PC-3 (cell line): Measurements from ENCODE around the gene ZSCAN5A. TPM values are rescaled to one million over a fixed set of nuclear protein-coding genes. Genes with fewer than 3 reads are reported as not detected.
"Not testable (repeated sequence)": the region's sequence is repeated elsewhere in the genome, so short reads cannot be mapped to it uniquely, and the experiment has no call there.

Source experiments
- ATAC-seq: fragments of 200-7000 bp; cut with Tn5 transposase; 2 replicates; pipeline ENCODE4 v1.9.1; 2020; ENCODE audit warnings: mild to moderate bottlenecking, moderate library complexity
- BruUV-seq: library from RNA; stranded (reverse); fragments of 400-500 nt; replicated peaks from 2 replicates; lab custom pipeline; 2021; lab: Mats Ljungman, UMichigan
- CTCF ChIA-PET: fragments of 300-600 bp; sonication (Branson Sonifier 250); formaldehyde crosslinking; loops from one replicate; lab custom pipeline; 2022; ENCODE audit warnings: antibody characterized with exemption; lab: Charles Lee
- POLR2A ChIA-PET: fragments of 300-600 bp; sonication (Branson Sonifier 250); formaldehyde crosslinking; loops from one replicate; lab custom pipeline; 2022; ENCODE audit warnings: antibody characterized with exemption; ENCODE audit not compliant: unreplicated experiment; lab: Charles Lee
- DNase-seq: peaks from one replicate; pipeline ENCODE4 v3.0.0-alpha.2; 2015
- H2AFZ ChIP-seq: fragments of 300-600 bp; sonication (generic); 2 replicates; pipeline ENCODE4 v1.6.0; 2016; ENCODE audit warnings: antibody characterized with exemption, low read length
- H3F3A ChIP-seq: fragments of 300-600 bp; sonication (generic); one replicate; pipeline ENCODE4 v1.6.0; 2017; ENCODE audit warnings: antibody characterized with exemption, low read length, control low read depth, mild to moderate bottlenecking; ENCODE audit not compliant: unreplicated experiment
- H3K27ac ChIP-seq: fragments of 300-600 bp; sonication (generic); 2 replicates; pipeline ENCODE4 v1.5.1; 2016; ENCODE audit warnings: mild to moderate bottlenecking, low read length
- H3K27me3 ChIP-seq: fragments of 300-600 bp; sonication (generic); 2 replicates; pipeline ENCODE4 v1.6.1; 2016; ENCODE audit warnings: low read length, mixed read lengths
- H3K36me3 ChIP-seq: fragments of 300-600 bp; sonication (generic); 2 replicates; pipeline ENCODE4 v1.6.1; 2016; ENCODE audit warnings: low read depth, mixed run types, low read length, mixed read lengths
- H3K4me1 ChIP-seq: fragments of 300-600 bp; sonication (generic); 2 replicates; pipeline ENCODE4 v1.5.1; 2016; ENCODE audit warnings: low read length; ENCODE audit not compliant: insufficient read depth
- H3K4me2 ChIP-seq: fragments of 300-600 bp; sonication (generic); 2 replicates; pipeline ENCODE4 v1.6.0; 2016; ENCODE audit warnings: low read length
- H3K4me3 ChIP-seq: fragments of 300-600 bp; sonication (generic); 2 replicates; pipeline ENCODE4 v1.5.1; 2016; ENCODE audit warnings: mild to moderate bottlenecking, low read length, mixed read lengths
- H3K79me2 ChIP-seq: fragments of 300-600 bp; sonication (generic); 2 replicates; pipeline ENCODE4 v1.6.1; 2017; ENCODE audit warnings: low read length, mixed read lengths
- H3K9ac ChIP-seq: fragments of 300-600 bp; sonication (generic); 2 replicates; pipeline ENCODE4 v1.6.0; 2016; ENCODE audit warnings: mild to moderate bottlenecking, low read length
- H3K9me2 ChIP-seq: fragments of 300-600 bp; sonication (generic); replicated peaks from 2 replicates; pipeline ENCODE4 v1.6.1; 2016; ENCODE audit warnings: mixed run types, low read length, mixed read lengths
- H3K9me3 ChIP-seq: fragments of 300-600 bp; sonication (generic); 2 replicates; pipeline ENCODE4 v1.6.1; 2016; ENCODE audit warnings: low read length, mixed read lengths
- H4K20me1 ChIP-seq: fragments of 300-600 bp; sonication (generic); 2 replicates; pipeline ENCODE4 v1.6.1; 2016; ENCODE audit warnings: low read length, mixed read lengths
- EZH2 ChIP-seq: fragments of 300-600 bp; sonication (generic); IDR thresholded peaks from one replicate; pipeline ENCODE4 v1.6.1; 2017; ENCODE audit warnings: antibody characterized with exemption, mild to moderate bottlenecking, low read length; ENCODE audit not compliant: unreplicated experiment
- EZH2phosphoT487 ChIP-seq: fragments of 300-600 bp; sonication (generic); IDR thresholded peaks from 2 replicates; pipeline ENCODE4 v1.6.1; 2018; ENCODE audit warnings: mild to moderate bottlenecking, antibody characterized with exemption, low read length, borderline replicate concordance
- intact Hi-C: fragments of 100-400 bp; cut with micrococcal nuclease; formaldehyde crosslinking; loops from 2 replicates; pipeline ENCODE4 v1.9.0; 2023
- total RNA-seq: library from RNA; depleted of rRNA; stranded (reverse); fragments of >200 nt; gene quantifications from 2 replicates; pipeline ENCODE4 v1.2.3, GENCODE V29; 2014
- TF ChIP-seq, protein P1 (sequence below): fragments of 300-600 bp; sonication (generic); conservative IDR thresholded peaks from 2 replicates; pipeline ENCODE4 v1.5.1; 2017; ENCODE audit warnings: antibody characterized with exemption, low read depth, mild to moderate bottlenecking, low read length

ZSCAN5A gene
- total RNA-seq, 1 experiment from 2014 or later: 23.7 TPM

GRCh38 chr19:56341948-56342347 lies 27.3 kb upstream of the ZSCAN5A start:
- no peak for TF ChIP-seq EZH2phosphoT487
- no peak for TF ChIP-seq EZH2
- TF ChIP-seq, protein P1, sequence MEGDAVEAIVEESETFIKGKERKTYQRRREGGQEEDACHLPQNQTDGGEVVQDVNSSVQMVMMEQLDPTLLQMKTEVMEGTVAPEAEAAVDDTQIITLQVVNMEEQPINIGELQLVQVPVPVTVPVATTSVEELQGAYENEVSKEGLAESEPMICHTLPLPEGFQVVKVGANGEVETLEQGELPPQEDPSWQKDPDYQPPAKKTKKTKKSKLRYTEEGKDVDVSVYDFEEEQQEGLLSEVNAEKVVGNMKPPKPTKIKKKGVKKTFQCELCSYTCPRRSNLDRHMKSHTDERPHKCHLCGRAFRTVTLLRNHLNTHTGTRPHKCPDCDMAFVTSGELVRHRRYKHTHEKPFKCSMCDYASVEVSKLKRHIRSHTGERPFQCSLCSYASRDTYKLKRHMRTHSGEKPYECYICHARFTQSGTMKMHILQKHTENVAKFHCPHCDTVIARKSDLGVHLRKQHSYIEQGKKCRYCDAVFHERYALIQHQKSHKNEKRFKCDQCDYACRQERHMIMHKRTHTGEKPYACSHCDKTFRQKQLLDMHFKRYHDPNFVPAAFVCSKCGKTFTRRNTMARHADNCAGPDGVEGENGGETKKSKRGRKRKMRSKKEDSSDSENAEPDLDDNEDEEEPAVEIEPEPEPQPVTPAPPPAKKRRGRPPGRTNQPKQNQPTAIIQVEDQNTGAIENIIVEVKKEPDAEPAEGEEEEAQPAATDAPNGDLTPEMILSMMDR: no peak
- Histone ChIP-seq H3K36me3 (no peaks in the 10 kb centered on the region), H3K27me3 (no peaks in the 10 kb centered on the region), H4K20me1 (no peaks in the 10 kb centered on the region), H3K4me2 (no peak overlapping the region), H3K9me2 (no peaks in the 10 kb centered on the region), H3K4me3 (no peak overlapping the region), H2AFZ (no peak overlapping the region), H3K9ac (no peak overlapping the region), H3K79me2 (no peaks in the 10 kb centered on the region), H3F3A (no peaks in the 10 kb centered on the region), H3K4me1 (no peaks in the 10 kb centered on the region), H3K9me3 (peaks cover 58% of the 10 kb centered on the region), H3K27ac (no peak overlapping the region)
- BruUV-seq: no TSS peak
- CTCF ChIA-PET: no interaction called here
- DNase-seq: peak; percentile 10
- POLR2A ChIA-PET: no interaction called here
- intact Hi-C loops: no loop called here
- ATAC-seq: no peak

DNA sequence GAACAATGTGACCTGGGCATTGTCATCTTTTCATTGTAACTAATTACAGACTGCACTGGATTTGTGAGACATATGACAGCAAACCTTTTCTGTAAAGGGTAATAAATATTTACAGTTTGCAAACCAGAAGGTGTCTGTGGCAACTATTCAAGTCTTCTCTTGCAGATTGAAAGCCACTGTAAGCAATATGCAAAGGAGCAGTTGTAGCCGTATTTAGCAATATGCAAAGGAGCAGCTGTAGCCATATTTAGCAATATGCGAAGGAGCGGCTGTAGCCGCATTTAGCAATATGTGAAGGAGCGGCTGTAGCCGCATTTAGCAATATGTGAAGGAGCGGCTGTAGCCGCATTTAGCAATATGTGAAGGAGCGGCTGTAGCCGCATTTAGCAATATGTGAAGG lies 24.4 kb upstream of the ZSCAN5A start:
- H4K20me1 ChIP-seq, H2AFZ ChIP-seq, H3K4me2 ChIP-seq, H3F3A ChIP-seq, BruUV-seq, H3K4me3 ChIP-seq, H3K36me3 ChIP-seq, CTCF ChIA-PET, H3K4me1 ChIP-seq, ATAC-seq, H3K27ac ChIP-seq, intact Hi-C loops, POLR2A ChIA-PET, DNase-seq, H3K79me2 ChIP-seq, H3K27me3 ChIP-seq, H3K9me2 ChIP-seq, H3K9ac ChIP-seq: not testable (repeated sequence)
- H3K9me3 ChIP-seq: peaks cover 46% of the 10 kb centered on the region

GRCh38 chr19:56337077-56337476 lies 22.4 kb upstream of the ZSCAN5A start:
- ATAC-seq, H3K9me2 ChIP-seq, H3K79me2 ChIP-seq, POLR2A ChIA-PET, CTCF ChIA-PET, H3K27me3 ChIP-seq, H2AFZ ChIP-seq, H3K9ac ChIP-seq, H4K20me1 ChIP-seq, H3K4me1 ChIP-seq, DNase-seq, BruUV-seq, H3K4me3 ChIP-seq, H3K36me3 ChIP-seq, H3K4me2 ChIP-seq, H3K27ac ChIP-seq, intact Hi-C loops, H3F3A ChIP-seq: not testable (repeated sequence)
- peaks cover 33% of the 10 kb centered on the region; the same call in 1 of the 2 replicates for H3K9me3 ChIP-seq

- POLR2A ChIA-PET, H3K79me2 ChIP-seq, CTCF ChIA-PET, ATAC-seq, H3K4me2 ChIP-seq, H3K36me3 ChIP-seq, H3K27me3 ChIP-seq, intact Hi-C loops, BruUV-seq, H3K4me1 ChIP-seq, H3K9ac ChIP-seq, H3K9me2 ChIP-seq, H3F3A ChIP-seq, DNase-seq, H3K4me3 ChIP-seq, H3K27ac ChIP-seq, H4K20me1 ChIP-seq, H2AFZ ChIP-seq: not testable (repeated sequence)
- H3K9me3 ChIP-seq: peaks cover 17% of the 10 kb centered on the region; the same call in 1 of the 2 replicates
Measured at GRCh38 chr19:56335371-56335770, 20.7 kb upstream of the ZSCAN5A start.
